PFSK-1 (cell line): ENCODE data around the gene MAP1S.

Source experiments
- POLR2AphosphoS5 ChIP-seq: IDR thresholded peaks from 2 replicates; pipeline ENCODE4 v1.6.1; 2012; ENCODE audit warnings: low read depth, mild to moderate bottlenecking, control low read depth, low read length, moderate library complexity
- SIN3A ChIP-seq: IDR thresholded peaks from 2 replicates; pipeline ENCODE4 v1.6.1; 2012; ENCODE audit warnings: mild to moderate bottlenecking, low read length, moderate library complexity, borderline replicate concordance; ENCODE audit not compliant: insufficient read depth
- TAF1 ChIP-seq: IDR thresholded peaks from 2 replicates; pipeline ENCODE4 v1.6.1; 2012; ENCODE audit warnings: low read length, control low read depth, borderline replicate concordance; ENCODE audit not compliant: insufficient read depth
- TF ChIP-seq, protein P1 (sequence below), 2 experiments: IDR thresholded peaks; 2 replicates each; pipeline versions ENCODE4 v1.6.1 to v1.8.0; 2011 to 2012; ENCODE audit warnings: low read depth in 2 of 2, low read length in 2 of 2, control low read depth in 1 of 2, inconsistent platforms in 1 of 2, mild to moderate bottlenecking in 1 of 2, moderate library complexity in 1 of 2; ENCODE audit not compliant: insufficient read depth in 1 of 2

DNA sequence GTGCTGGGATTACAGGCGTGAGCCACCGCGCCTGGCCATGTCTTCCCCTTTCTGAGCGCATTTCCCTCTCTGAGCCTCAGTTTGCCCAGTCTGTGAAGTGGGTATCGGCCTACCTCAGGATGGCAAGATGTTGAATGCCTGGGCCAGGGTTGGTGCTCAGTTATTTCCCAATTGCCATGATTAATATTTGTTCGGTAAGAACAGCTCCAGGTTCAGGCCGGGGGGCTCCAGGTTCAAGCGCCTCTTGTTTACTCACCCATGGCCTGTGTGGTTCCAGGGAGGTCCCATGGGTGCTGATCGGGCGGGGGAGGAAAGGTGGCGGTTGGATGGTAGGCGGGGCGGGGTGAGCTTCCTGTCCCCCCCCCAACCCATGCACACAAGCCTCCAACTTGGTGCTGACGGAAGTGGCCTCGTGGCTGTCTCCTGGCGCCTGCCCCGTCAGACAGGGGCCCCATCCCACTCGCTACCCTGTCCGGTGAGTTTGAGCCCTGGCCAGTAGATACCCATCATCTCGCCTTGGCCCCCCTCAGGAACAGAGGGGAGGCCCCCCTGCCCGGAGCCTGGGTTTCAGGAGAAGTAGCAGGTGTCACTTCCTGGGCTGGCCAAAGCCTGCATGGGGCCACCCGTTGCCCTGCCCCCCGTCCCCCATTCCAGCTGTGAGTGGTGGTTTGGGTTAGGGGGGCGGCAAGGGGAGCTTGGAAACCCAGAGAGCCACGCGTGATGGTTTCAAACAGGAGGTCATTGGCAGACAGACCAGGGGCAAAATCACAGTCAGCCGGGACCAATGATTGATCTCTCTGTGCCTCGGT, 32.0 kb downstream of the MAP1S start, which contains the start of gene FCHO1:
- TF ChIP-seq SIN3A (no peak), POLR2AphosphoS5 (no peak), TAF1 (no peak)
- TF ChIP-seq, protein P1, sequence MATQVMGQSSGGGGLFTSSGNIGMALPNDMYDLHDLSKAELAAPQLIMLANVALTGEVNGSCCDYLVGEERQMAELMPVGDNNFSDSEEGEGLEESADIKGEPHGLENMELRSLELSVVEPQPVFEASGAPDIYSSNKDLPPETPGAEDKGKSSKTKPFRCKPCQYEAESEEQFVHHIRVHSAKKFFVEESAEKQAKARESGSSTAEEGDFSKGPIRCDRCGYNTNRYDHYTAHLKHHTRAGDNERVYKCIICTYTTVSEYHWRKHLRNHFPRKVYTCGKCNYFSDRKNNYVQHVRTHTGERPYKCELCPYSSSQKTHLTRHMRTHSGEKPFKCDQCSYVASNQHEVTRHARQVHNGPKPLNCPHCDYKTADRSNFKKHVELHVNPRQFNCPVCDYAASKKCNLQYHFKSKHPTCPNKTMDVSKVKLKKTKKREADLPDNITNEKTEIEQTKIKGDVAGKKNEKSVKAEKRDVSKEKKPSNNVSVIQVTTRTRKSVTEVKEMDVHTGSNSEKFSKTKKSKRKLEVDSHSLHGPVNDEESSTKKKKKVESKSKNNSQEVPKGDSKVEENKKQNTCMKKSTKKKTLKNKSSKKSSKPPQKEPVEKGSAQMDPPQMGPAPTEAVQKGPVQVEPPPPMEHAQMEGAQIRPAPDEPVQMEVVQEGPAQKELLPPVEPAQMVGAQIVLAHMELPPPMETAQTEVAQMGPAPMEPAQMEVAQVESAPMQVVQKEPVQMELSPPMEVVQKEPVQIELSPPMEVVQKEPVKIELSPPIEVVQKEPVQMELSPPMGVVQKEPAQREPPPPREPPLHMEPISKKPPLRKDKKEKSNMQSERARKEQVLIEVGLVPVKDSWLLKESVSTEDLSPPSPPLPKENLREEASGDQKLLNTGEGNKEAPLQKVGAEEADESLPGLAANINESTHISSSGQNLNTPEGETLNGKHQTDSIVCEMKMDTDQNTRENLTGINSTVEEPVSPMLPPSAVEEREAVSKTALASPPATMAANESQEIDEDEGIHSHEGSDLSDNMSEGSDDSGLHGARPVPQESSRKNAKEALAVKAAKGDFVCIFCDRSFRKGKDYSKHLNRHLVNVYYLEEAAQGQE (IDR thresholded peaks at IDR 0.05; ENCODE audit: insufficient read depth in 1 of 2, low read depth in 2 of 2, low read length in 2 of 2): no peak
